SU-DHL-6 (cell line): ENCODE measurements around the gene SMIM45.

Experiments used
- CTCF ChIP-seq: fragments of 200-600 bp; sonication (generic); IDR thresholded peaks from one replicate; pipeline ENCODE4 v1.5.1; 2017; ENCODE audit warnings: antibody characterized with exemption, mild to moderate bottlenecking, low read length, moderate library complexity; ENCODE audit not compliant: insufficient read depth, poor library complexity, severe bottlenecking
- EZH2phosphoT487 ChIP-seq: fragments of 200-600 bp; sonication (generic), shearing (Covaris generic); conservative IDR thresholded peaks from 2 replicates; pipeline ENCODE4 v1.6.1; 2018; ENCODE audit warnings: mild to moderate bottlenecking, antibody characterized with exemption, low read length, moderate library complexity, mixed read lengths

DNA sequence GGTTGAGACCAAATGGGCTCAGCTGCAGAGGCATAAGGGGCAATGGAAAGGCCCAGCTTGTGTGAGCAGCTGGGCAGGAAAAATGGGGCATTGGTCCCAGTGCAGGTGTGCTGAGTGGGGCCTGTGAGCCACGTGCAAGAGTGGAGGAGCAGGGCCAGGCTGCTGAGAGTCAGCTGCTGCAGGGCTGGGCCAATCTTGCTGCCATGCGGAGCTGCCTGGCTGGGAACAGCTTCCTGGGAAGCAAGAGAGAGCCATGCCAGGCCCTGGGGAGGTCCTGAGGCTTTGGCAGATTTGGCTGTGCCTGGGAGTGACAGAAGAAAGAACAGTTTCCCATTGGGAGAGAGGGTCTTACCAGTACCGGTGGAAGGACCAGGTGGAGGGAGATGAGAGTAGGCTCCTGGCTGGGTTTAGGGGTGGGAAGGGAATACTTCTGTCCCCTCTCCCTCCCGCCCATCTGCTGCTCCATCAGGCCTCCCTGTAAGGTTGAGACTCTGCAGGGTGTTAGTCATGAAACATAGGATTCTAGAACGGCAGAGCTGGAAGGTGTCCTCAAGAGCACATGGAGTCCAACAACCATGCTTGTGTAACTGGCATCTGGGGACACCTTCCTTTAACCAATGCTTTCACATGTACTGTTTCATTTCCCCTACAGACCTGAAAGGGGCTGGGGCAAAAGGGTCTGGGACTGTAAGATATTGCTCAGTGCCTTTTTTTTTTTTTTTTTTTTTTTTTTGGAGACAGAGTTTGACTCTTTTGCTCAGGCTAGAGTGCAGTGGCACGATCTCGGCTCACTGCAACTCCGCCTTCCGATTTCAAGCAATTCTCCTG, 27.7 kb downstream of the SMIM45 start:
- no peak for TF ChIP-seq CTCF
- TF ChIP-seq EZH2phosphoT487 = no peak
